KG1 (cell line): ENCODE results near the gene TEPSIN.

Source experiments
- DNase-seq: peaks from one replicate; lab custom pipeline; 2025; lab: John Stamatoyannopoulos, UW

The TEPSIN gene

GRCh38 chr17:81183807-81184206 lies 55.0 kb downstream of the TEPSIN start:
- DNase-seq = no peak

- DNase-seq = no peak
Measured at GRCh38 chr17:81183316-81183715, 55.5 kb downstream of the TEPSIN start.

GRCh38 chr17:81182596-81182995 lies 56.3 kb downstream of the TEPSIN start:
- DNase-seq = no peak

- no peak for DNase-seq
Measured at GRCh38 chr17:81181811-81182185, 57.1 kb downstream of the TEPSIN start.

GRCh38 chr17:81180836-81181810 lies 57.7 kb downstream of the TEPSIN start:
- no peak for DNase-seq

GRCh38 chr17:81179861-81180260 lies 59.0 kb downstream of the TEPSIN start:
- DNase-seq = no peak

- DNase-seq = no peak
Measured at GRCh38 chr17:81179220-81179619, 59.6 kb downstream of the TEPSIN start.
